Testis (tissue), 3 donors: ENCODE measurements around the gene P2RX1. TPM values are rescaled to one million over a fixed set of nuclear protein-coding genes. Genes with fewer than 3 reads are reported as not detected.

Experiments used
- DNase-seq: peaks from one replicate; pipeline ENCODE4 v3.0.0-alpha.2; 2019
- H3K27ac ChIP-seq, 2 donors: fragments of 200-600 bp; sonication (generic); one replicate each; pipeline ENCODE4 v1.5.1; 2019
- H3K27me3 ChIP-seq: fragments of 200-600 bp; sonication (generic); one replicate; pipeline ENCODE4 v1.5.1; 2019
- H3K36me3 ChIP-seq: fragments of 200-600 bp; sonication (generic); one replicate; pipeline ENCODE4 v1.5.1; 2017; ENCODE audit warnings: low read depth; ENCODE audit errors: missing control alignments
- H3K4me1 ChIP-seq: fragments of 200-600 bp; sonication (generic); one replicate; pipeline ENCODE4 v1.5.1; 2019
- H3K4me3 ChIP-seq, 2 donors: fragments of 200-600 bp; sonication (generic); one replicate each; pipeline ENCODE4 v1.5.1; 2017 to 2019
- H3K9me3 ChIP-seq: fragments of 200-600 bp; sonication (generic); one replicate; pipeline ENCODE4 v1.5.1; 2017
- CTCF ChIP-seq, 3 experiments: fragments of 450-650 bp in 2 of 3; fragments of 200-600 bp in 1 of 3; sonication (generic) in 1 of 3; IDR thresholded peaks; one replicate each; pipeline ENCODE4 v1.5.1; 2016 to 2019; ENCODE audit warnings: antibody characterized with exemption in 3 of 3, mild to moderate bottlenecking in 2 of 3, moderate library complexity in 1 of 3
- POLR2A ChIP-seq: fragments of 450-650 bp; IDR thresholded peaks from one replicate; pipeline ENCODE4 v1.6.1; 2017; ENCODE audit warnings: antibody characterized with exemption, mild to moderate bottlenecking, moderate library complexity
- WGBS, 2 donors: methylation state at CpG; one replicate each; pipeline ENCODE4 v1.1.5; 2018; 5-methylcytosine and 5-hydroxymethylcytosine counted together
- intact Hi-C: fragments of 100-400 bp; cut with DNase I; formaldehyde crosslinking; loops from one replicate; pipeline ENCODE4 v1.15.1; 2023; ENCODE audit warnings: low total_unique reads
- polyA plus RNA-seq: library from polyadenylated mRNA; stranded (reverse); fragments of 350-450 nt; fragmentation: Illumina TruSeq; extraction: RNeasy Lipid Tissue Mini Kit (QIAGEN cat#74804); gene quantifications from one replicate; pipeline ENCODE4 v1.2.3, GENCODE V29; 2014; ENCODE audit warnings: low read depth, low replicate concordance; ENCODE audit not compliant: insufficient read depth
- total RNA-seq, 2 donors: library from RNA; depleted of rRNA; stranded (reverse); fragments of >200 nt; gene quantifications; one replicate each; pipeline ENCODE4 v1.2.3, GENCODE V29; 2016

Gene P2RX1
- total and polyA plus RNA-seq, 3 donors from 2014 or later, result 2.5 to 15.2 (median 5.0) TPM

GRCh38 chr17:3875317-3875716 is 40.9 kb downstream of the P2RX1 start:
- no peak for DNase-seq
- Histone ChIP-seq H3K27me3 (no peaks in the 10 kb centered on the region), H3K4me1 (peaks cover 9% of the 10 kb centered on the region), H3K4me3 (no peak overlapping the region), H3K9me3 (no peaks in the 10 kb centered on the region), H3K36me3 (no peaks in the 10 kb centered on the region), H3K27ac (no peak overlapping the region)
- WGBS, 2 donors, result 92 to 93% methylated on average over 7 of the region's 7 CpGs
- intact Hi-C loops, result no loop called here
- no peak for TF ChIP-seq POLR2A
- TF ChIP-seq CTCF (IDR thresholded peaks at IDR 0.05), result no peak

GRCh38 chr17:3873862-3874261 is 42.4 kb downstream of the P2RX1 start:
- intact Hi-C loops, result no loop called here
- Histone ChIP-seq H3K4me3 (no peak overlapping the region), H3K36me3 (no peaks in the 10 kb centered on the region), H3K27me3 (no peaks in the 10 kb centered on the region), H3K27ac (no peak overlapping the region), H3K4me1 (peaks cover 5% of the 10 kb centered on the region), H3K9me3 (no peaks in the 10 kb centered on the region)
- WGBS, 2 donors, result 95% methylated on average over 10 of the region's 10 CpGs
- no peak for DNase-seq
- TF ChIP-seq CTCF (IDR thresholded peaks at IDR 0.05) (no peak), POLR2A (no peak)

- TF ChIP-seq POLR2A, result no peak
- TF ChIP-seq CTCF (IDR thresholded peaks at IDR 0.05), result no peak
- Histone ChIP-seq H3K4me3 (no peak overlapping the region), H3K27me3 (no peaks in the 10 kb centered on the region), H3K9me3 (no peaks in the 10 kb centered on the region), H3K27ac (no peak overlapping the region), H3K4me1 (peaks cover 5% of the 10 kb centered on the region), H3K36me3 (no peaks in the 10 kb centered on the region)
- peak; percentile 70 for DNase-seq
- intact Hi-C loops, result no loop called here
- 47 to 65% methylated on average over 11 of the region's 11 CpGs for WGBS, 2 donors
Observed at GRCh38 chr17:3870871-3871306, 45.4 kb downstream of the P2RX1 start.

GRCh38 chr17:3867606-3868005 is 48.7 kb downstream of the P2RX1 start:
- Histone ChIP-seq H3K36me3 (no peaks in the 10 kb centered on the region), H3K4me3 (no peak overlapping the region), H3K27me3 (no peaks in the 10 kb centered on the region), H3K9me3 (no peaks in the 10 kb centered on the region), H3K4me1 (peaks cover 5% of the 10 kb centered on the region), H3K27ac (no peak overlapping the region)
- 60 to 69% methylated on average over 8 to 11 of the region's 11 CpGs for WGBS, 2 donors
- DNase-seq, result peak; percentile 42
- intact Hi-C loops, result no loop called here
- TF ChIP-seq CTCF (IDR thresholded peaks at IDR 0.05), result no peak
- no peak for TF ChIP-seq POLR2A

GRCh38 chr17:3867106-3867505 is 49.2 kb downstream of the P2RX1 start:
- Histone ChIP-seq H3K9me3 (no peaks in the 10 kb centered on the region), H3K4me3 (no peak overlapping the region), H3K27ac (no peak overlapping the region), H3K27me3 (no peaks in the 10 kb centered on the region), H3K4me1 (peaks cover 5% of the 10 kb centered on the region), H3K36me3 (no peaks in the 10 kb centered on the region)
- TF ChIP-seq POLR2A, result no peak
- no peak for TF ChIP-seq CTCF (IDR thresholded peaks at IDR 0.05)
- intact Hi-C loops, result no loop called here
- DNase-seq, result no peak
- 84% methylated on average over 17 of the region's 17 CpGs for WGBS, 2 donors
